ENCODE measurements around the gene GRHPR. TPM values are rescaled to one million over a fixed set of nuclear protein-coding genes. Genes with fewer than 3 reads are reported as not detected.

GRHPR gene
- total RNA-seq, 2 donors from 2014 or later = 105 to 128 TPM

DNA sequence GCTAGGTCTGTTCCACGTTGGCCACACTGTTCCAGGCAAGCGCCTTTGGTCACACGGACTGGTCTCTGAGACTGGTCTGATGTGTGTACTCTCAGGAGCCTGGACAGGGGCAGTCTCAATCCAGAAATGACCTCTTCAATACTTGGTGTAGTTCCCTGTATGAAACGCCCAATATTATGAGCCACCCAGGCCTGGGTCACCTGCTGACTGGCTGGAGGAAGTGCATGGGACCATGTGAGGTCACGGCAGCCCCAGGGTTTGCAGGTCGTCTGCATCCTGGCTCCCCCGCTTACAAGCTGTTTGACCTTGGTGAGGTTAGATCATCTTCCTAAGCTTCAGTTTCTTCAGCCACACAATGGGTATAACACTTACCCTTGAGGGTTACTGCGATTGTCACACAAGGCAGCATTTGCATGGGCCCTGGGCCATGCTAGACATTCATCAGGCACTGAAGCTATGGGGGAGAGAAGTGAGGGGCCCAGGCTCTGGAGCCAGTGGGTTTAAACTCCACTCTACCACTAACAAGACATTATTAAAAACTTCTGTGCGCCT is 5.2 kb upstream of the GRHPR start:
- 91 to 95% methylated on average over 4 to 9 of the region's 9 CpGs for WGBS, 2 experiments (ENCODE audit: insufficient coverage in 1 of 2, insufficient read length in 1 of 2)

DNA sequence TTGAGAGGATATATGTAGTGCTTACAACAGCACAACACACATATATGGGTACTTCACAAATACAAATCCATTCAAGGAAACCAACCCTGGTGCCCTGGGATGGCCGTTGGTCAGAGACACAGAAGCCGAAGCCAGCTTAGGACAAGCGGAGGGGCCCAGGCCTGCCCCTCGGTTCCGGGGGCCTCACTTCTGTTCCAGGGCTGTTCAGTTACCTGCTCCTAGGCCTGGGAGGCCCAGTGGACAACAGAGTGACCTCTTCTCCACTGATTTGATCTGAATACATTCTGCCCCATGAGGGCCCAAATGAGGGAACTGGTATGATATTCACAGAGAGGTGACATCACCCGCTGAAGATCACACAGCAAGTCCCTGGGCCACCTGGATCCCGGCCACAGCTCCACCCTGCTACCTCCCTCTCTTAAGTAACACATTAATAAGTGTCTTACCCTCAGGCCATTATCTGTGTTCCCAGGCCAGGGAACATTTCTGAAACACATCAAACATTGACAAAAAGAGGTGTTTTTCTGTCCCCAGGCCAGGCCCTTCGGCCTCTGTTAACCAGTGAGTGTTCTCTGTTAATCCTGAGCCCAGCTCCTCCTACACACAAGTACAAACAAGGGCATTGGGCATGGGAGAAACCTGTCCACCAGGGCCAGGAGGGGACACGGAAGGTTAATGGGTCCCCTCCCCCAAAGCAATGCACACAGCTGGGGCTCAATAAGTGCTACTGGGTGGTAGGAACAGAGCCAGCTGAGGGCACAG is 4.5 kb upstream of the GRHPR start:
- H3K27ac Mint-ChIP-seq = peak overlapping the region; percentile 13
- no peaks in the 10 kb centered on the region for H3K4me1 ChIP-seq (ENCODE audit: control insufficient read depth, insufficient read depth, low read length)
- H3K27me3 Mint-ChIP-seq (ENCODE audit: insufficient read depth) = peaks cover 4% of the 10 kb centered on the region
- H3K4me1 Mint-ChIP-seq = peaks cover 14% of the 10 kb centered on the region
- no peak overlapping the region for H3K9ac ChIP-seq (ENCODE audit: extremely low read depth, low read length, poor library complexity, severe bottlenecking)
- H3K4me3 Mint-ChIP-seq = no peak overlapping the region
- H3K36me3 Mint-ChIP-seq (ENCODE audit: low read depth) = no peaks in the 10 kb centered on the region
- 94 to 100% methylated on average over 2 to 9 of the region's 9 CpGs for WGBS, 2 experiments (ENCODE audit: insufficient coverage in 1 of 2, insufficient read length in 1 of 2)
- TF ChIP-seq, protein P1, sequence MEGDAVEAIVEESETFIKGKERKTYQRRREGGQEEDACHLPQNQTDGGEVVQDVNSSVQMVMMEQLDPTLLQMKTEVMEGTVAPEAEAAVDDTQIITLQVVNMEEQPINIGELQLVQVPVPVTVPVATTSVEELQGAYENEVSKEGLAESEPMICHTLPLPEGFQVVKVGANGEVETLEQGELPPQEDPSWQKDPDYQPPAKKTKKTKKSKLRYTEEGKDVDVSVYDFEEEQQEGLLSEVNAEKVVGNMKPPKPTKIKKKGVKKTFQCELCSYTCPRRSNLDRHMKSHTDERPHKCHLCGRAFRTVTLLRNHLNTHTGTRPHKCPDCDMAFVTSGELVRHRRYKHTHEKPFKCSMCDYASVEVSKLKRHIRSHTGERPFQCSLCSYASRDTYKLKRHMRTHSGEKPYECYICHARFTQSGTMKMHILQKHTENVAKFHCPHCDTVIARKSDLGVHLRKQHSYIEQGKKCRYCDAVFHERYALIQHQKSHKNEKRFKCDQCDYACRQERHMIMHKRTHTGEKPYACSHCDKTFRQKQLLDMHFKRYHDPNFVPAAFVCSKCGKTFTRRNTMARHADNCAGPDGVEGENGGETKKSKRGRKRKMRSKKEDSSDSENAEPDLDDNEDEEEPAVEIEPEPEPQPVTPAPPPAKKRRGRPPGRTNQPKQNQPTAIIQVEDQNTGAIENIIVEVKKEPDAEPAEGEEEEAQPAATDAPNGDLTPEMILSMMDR (conservative IDR thresholded peaks at IDR 0.05) = no peak
- H3K9me3 ChIP-seq (ENCODE audit: control insufficient read depth, low read length) = no peaks in the 10 kb centered on the region
- no peaks in the 10 kb centered on the region for H3K36me3 ChIP-seq (ENCODE audit: control insufficient read depth, insufficient read depth, low read length)
- DNase-seq = no peak
- no peak overlapping the region for H3K4me3 ChIP-seq (ENCODE audit: low read length)
- no peaks in the 10 kb centered on the region for H3K9me3 Mint-ChIP-seq
- H3K27ac ChIP-seq (ENCODE audit: low read depth, low read length) = no peak overlapping the region
- no peaks in the 10 kb centered on the region for H3K27me3 ChIP-seq (ENCODE audit: control insufficient read depth, insufficient read depth, low read length, poor library complexity, severe bottlenecking)

More for the DNA sequence above, 5.2 kb upstream of the GRHPR start:
- no peaks in the 10 kb centered on the region for H3K4me1 ChIP-seq (ENCODE audit: control insufficient read depth, insufficient read depth, low read length)
- H3K9me3 ChIP-seq (ENCODE audit: control insufficient read depth, low read length) = no peaks in the 10 kb centered on the region
- no peaks in the 10 kb centered on the region for H3K27me3 ChIP-seq (ENCODE audit: control insufficient read depth, insufficient read depth, low read length, poor library complexity, severe bottlenecking)
- no peaks in the 10 kb centered on the region for H3K36me3 ChIP-seq (ENCODE audit: control insufficient read depth, insufficient read depth, low read length)
- DNase-seq = no peak
- TF ChIP-seq, protein P1 (conservative IDR thresholded peaks at IDR 0.05) = peak; percentile 17
- peaks cover 19% of the 10 kb centered on the region for H3K4me1 Mint-ChIP-seq
- no peak overlapping the region for H3K4me3 ChIP-seq (ENCODE audit: low read length)
- H3K9ac ChIP-seq (ENCODE audit: extremely low read depth, low read length, poor library complexity, severe bottlenecking) = no peak overlapping the region
- peaks cover 4% of the 10 kb centered on the region for H3K27me3 Mint-ChIP-seq (ENCODE audit: insufficient read depth)
- no peaks in the 10 kb centered on the region for H3K36me3 Mint-ChIP-seq (ENCODE audit: low read depth)
- no peak overlapping the region for H3K27ac Mint-ChIP-seq
- H3K9me3 Mint-ChIP-seq = no peaks in the 10 kb centered on the region
- no peak overlapping the region for H3K27ac ChIP-seq (ENCODE audit: low read depth, low read length)
- H3K4me3 Mint-ChIP-seq = no peak overlapping the region

DNA sequence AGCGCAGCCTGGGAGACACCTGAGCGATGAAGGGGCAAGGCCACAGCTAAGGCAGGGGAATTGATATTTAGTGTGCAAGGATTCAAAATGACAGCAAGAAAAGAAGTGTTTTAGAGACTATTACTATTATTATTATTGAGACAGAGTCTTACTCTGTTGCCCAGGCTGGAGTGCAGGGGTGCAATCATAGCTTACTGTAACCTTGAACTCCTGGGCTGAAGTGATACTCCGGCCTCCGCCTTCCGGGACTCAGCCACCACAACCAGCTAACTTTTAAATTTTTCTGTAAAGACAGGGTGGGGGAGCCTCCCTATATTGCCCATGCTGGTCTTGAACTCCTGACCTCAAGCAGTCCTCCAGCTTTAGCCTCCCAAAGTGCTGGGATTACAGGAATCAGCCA is 3.3 kb upstream of the GRHPR start:
- Mint-ChIP-seq H3K9me3 (no peaks in the 10 kb centered on the region), H3K4me1 (peaks cover 14% of the 10 kb centered on the region), H3K27ac (no peak overlapping the region), H3K4me3 (no peak overlapping the region), H3K36me3 (ENCODE audit: low read depth) (no peaks in the 10 kb centered on the region), H3K27me3 (ENCODE audit: insufficient read depth) (peaks cover 4% of the 10 kb centered on the region)
- H3K36me3 ChIP-seq (ENCODE audit: control insufficient read depth, insufficient read depth, low read length) = no peaks in the 10 kb centered on the region
- H3K27ac ChIP-seq (ENCODE audit: low read depth, low read length) = no peak overlapping the region
- no peak overlapping the region for H3K9ac ChIP-seq (ENCODE audit: extremely low read depth, low read length, poor library complexity, severe bottlenecking)
- DNase-seq = no peak
- TF ChIP-seq, protein P1 (conservative IDR thresholded peaks at IDR 0.05) = no peak
- no peaks in the 10 kb centered on the region for H3K9me3 ChIP-seq (ENCODE audit: control insufficient read depth, low read length)
- no peak overlapping the region for H3K4me3 ChIP-seq (ENCODE audit: low read length)
- no peaks in the 10 kb centered on the region for H3K27me3 ChIP-seq (ENCODE audit: control insufficient read depth, insufficient read depth, low read length, poor library complexity, severe bottlenecking)
- WGBS, 2 experiments (ENCODE audit: insufficient coverage in 1 of 2, insufficient read length in 1 of 2) = 99 to 100% methylated on average over 3 to 5 of the region's 5 CpGs
- no peaks in the 10 kb centered on the region for H3K4me1 ChIP-seq (ENCODE audit: control insufficient read depth, insufficient read depth, low read length)
